GM10266 (cell line): ENCODE results near the gene ABTB1.

ENCODE experiments used
- DNase-seq: peaks from one replicate; pipeline ENCODE4 v3.0.0; 2012; ENCODE audit errors: extremely low spot score
- TF ChIP-seq, protein P1 (sequence below): IDR thresholded peaks from 2 replicates; pipeline ENCODE4 v1.5.1; 2012; ENCODE audit warnings: mild to moderate bottlenecking, low read depth; ENCODE audit not compliant: control insufficient read depth, insufficient read depth; ENCODE audit errors: missing control alignments

The ABTB1 gene

DNA sequence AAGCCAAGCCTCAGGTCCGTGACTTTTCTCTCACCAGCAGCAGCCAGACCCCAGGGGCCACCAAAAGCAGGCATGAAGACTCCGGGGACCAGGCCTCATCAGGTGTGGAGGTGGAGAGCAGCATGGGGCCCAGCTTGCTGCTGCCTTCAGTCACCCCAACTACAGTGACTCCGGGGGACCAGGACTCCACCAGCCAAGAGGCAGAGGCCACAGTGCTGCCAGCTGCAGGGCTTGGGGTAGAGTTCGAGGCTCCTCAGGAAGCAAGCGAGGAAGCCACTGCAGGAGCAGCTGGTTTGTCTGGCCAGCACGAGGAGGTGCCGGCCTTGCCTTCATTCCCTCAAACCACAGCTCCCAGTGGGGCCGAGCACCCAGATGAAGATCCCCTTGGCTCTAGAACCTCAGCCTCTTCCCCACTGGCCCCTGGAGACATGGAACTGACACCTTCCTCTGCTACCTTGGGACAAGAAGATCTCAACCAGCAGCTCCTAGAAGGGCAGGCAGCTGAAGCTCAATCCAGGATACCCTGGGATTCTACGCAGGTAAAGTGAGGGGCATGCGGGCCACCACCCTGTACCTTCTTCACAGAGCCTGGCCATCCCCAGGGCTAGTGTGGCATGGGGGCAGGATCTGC is 12.0 kb upstream of the ABTB1 start:
- TF ChIP-seq, protein P1, sequence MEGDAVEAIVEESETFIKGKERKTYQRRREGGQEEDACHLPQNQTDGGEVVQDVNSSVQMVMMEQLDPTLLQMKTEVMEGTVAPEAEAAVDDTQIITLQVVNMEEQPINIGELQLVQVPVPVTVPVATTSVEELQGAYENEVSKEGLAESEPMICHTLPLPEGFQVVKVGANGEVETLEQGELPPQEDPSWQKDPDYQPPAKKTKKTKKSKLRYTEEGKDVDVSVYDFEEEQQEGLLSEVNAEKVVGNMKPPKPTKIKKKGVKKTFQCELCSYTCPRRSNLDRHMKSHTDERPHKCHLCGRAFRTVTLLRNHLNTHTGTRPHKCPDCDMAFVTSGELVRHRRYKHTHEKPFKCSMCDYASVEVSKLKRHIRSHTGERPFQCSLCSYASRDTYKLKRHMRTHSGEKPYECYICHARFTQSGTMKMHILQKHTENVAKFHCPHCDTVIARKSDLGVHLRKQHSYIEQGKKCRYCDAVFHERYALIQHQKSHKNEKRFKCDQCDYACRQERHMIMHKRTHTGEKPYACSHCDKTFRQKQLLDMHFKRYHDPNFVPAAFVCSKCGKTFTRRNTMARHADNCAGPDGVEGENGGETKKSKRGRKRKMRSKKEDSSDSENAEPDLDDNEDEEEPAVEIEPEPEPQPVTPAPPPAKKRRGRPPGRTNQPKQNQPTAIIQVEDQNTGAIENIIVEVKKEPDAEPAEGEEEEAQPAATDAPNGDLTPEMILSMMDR, result no peak
- DNase-seq, result no peak

DNA sequence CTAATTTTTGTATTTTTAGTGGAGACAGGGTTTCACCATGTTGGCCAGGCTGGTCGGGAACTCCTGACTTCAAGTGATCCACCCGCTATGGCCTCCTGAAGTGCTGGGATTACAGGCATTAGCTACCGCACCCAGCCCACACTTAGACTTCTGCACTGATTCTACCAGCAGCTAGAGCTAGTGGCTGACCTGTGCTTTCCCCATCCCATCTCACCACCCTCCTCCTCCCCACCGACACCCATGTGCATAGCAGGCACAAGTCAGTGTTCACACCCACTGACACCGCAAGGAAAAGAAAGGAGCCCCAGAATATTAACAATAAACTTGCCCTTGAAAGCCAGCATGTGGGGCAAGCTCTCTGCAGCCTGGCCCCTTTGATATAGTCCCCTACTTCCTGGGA is 11.2 kb upstream of the ABTB1 start:
- no peak for DNase-seq
- TF ChIP-seq, protein P1, result no peak

DNA sequence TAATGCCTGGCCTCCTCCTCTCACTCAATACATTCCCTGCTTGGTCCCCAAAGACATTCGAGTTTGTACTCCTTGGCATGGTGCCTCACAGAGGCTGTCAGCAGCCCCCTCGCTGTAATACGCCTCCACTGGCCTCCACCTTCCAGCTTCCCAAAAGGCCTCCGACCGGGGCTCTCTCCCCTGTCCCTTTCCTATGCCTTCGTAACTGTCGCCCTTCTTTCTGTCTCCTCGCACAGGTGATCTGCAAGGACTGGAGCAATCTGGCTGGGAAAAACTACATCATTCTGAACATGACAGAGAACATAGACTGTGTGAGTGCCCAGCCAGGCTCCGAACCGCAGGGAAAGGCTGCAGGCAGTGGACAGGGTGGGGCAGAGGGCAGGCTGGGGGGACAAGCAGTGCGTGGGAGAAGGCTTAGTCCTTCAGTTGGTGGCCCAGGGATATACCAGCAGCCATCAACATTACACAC is 10.7 kb upstream of the ABTB1 start:
- TF ChIP-seq, protein P1, result no peak
- no peak for DNase-seq

DNA sequence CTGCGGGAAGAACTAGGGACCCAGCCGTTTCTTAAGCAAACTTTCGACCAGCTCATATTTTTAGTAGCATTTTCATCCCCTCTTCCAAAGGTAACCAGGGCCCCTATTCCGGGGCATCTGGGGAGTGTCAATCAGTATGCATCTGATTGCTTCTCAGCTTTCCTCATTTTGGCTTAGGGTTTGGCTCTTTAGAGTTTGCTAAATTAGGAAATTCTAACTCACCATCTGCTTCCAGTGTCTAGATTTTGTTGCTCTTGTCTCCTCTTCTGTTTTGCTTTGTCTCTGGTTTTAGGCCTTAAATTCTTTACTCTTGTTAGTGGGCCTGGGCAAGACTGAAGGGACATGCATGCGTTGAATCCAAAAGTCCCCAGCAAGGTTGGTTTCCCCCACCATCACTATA is 9.6 kb upstream of the ABTB1 start:
- no peak for DNase-seq
- TF ChIP-seq, protein P1, result no peak

DNA sequence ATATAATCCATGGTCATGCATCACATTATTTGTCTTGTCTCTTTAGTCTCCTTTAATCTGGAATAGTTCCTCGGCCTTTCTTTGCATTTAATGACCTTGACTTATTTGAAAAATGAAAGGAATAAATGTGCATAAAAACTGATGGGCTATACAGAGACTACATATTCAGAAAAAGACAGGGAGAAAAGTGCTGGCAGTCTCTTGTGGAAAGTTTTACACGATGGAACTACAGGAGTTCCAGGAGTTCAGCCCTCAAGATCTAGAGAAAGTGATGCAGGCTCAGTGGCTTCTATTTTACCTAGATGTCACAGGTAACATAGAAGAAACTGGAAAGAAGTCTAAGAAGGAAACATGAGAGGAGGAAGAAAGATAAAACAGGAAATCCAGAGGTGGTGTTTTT is 7.6 kb upstream of the ABTB1 start:
- TF ChIP-seq, protein P1, result no peak
- no peak for DNase-seq

DNA sequence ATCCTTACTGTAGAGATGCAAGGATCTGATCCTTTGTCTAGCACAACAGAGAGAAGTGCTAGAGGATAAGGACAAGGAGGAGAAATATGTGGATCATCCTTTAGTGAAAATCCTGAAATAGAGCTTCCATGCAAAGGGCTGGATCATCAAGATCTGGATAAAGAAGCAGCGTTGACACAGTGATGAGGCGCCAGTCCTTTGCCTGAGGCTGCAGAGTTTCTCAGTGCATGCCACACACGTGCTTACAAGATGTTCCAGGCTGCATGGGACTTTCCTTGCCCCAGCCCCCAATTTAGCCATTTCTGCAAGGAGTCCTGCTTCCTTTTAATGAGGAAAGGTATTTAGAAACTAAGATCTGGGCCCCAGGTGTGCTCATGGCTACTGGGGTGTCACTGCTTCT is 7.2 kb upstream of the ABTB1 start:
- DNase-seq, result no peak
- TF ChIP-seq, protein P1, result no peak

DNA sequence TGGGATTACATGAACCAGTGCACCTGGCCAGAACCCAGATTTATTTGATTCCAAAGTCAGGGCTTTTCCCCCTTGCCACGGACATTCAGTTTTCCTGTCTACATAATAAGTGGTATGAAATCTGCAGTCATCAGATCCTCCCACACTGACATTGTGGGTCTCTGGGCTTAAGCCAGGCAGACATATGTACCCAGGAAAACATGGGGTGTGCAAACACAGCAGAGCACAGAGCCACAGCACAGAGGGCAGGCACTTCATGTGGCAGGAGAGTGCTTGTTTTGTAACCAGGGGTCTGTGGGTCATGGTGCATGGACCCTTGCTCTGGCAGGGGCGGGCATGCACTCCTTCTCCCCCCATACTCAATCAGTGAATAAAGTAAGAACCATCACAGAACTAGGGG is 6.1 kb upstream of the ABTB1 start:
- no peak for DNase-seq
- TF ChIP-seq, protein P1, result no peak
